Karpas-422 (cell line): ENCODE data around the gene TMEM37. TPM values are rescaled to one million over a fixed set of nuclear protein-coding genes. Genes with fewer than 3 reads are reported as not detected.

Experiments
- DNase-seq: peaks from one replicate; pipeline ENCODE4 v3.0.0-alpha.2; 2015
- H2AFZ ChIP-seq: fragments of 200-600 bp; sonication (generic); 2 replicates; pipeline ENCODE4 v1.6.1; 2014; ENCODE audit warnings: antibody characterized with exemption, low read length, mixed read lengths
- H3K27ac ChIP-seq: fragments of 200-600 bp; sonication (generic); 2 replicates; pipeline ENCODE4 v1.5.1; 2014; ENCODE audit warnings: mild to moderate bottlenecking, low read length, moderate library complexity
- H3K27me3 ChIP-seq: fragments of 200-600 bp; sonication (generic); 2 replicates; pipeline ENCODE4 v1.6.1; 2014; ENCODE audit warnings: low read length, mixed read lengths
- H3K36me3 ChIP-seq: fragments of 200-600 bp; sonication (generic); 2 replicates; pipeline ENCODE4 v1.6.1; 2014; ENCODE audit warnings: low read length, mixed read lengths; ENCODE audit not compliant: insufficient read depth
- H3K4me1 ChIP-seq: fragments of 200-600 bp; sonication (generic); 2 replicates; pipeline ENCODE4 v1.6.1; 2014; ENCODE audit warnings: mild to moderate bottlenecking, low read length, mixed read lengths
- H3K4me2 ChIP-seq: fragments of 200-600 bp; sonication (generic); 2 replicates; pipeline ENCODE4 v1.6.1; 2014; ENCODE audit warnings: low read length, low read depth, mild to moderate bottlenecking; ENCODE audit not compliant: poor library complexity, severe bottlenecking
- H3K4me3 ChIP-seq: fragments of 200-600 bp; sonication (generic); 2 replicates; pipeline ENCODE4 v1.5.1; 2014; ENCODE audit warnings: mild to moderate bottlenecking, antibody characterized with exemption, low read length, mixed read lengths
- H3K79me2 ChIP-seq: fragments of 200-600 bp; sonication (generic); 2 replicates; pipeline ENCODE4 v1.6.1; 2014; ENCODE audit warnings: mild to moderate bottlenecking, low read length, mixed read lengths
- H3K9ac ChIP-seq: fragments of 200-600 bp; sonication (generic); 2 replicates; pipeline ENCODE4 v1.6.0; 2014; ENCODE audit warnings: low read length
- H3K9me2 ChIP-seq: fragments of 200-600 bp; sonication (generic), shearing (Covaris generic); replicated peaks from 2 replicates; pipeline ENCODE4 v1.6.0; 2014; ENCODE audit warnings: mild to moderate bottlenecking, low read length, moderate library complexity; ENCODE audit not compliant: insufficient read depth
- H3K9me3 ChIP-seq: fragments of 300-700, 200-600 bp; sonication (generic); 2 replicates; pipeline ENCODE4 v1.6.1; 2014; ENCODE audit warnings: low read length, mixed read lengths
- H4K20me1 ChIP-seq: fragments of 200-600 bp; sonication (generic); 2 replicates; pipeline ENCODE4 v1.6.1; 2014; ENCODE audit warnings: mild to moderate bottlenecking, antibody characterized with exemption, low read length, low read depth; ENCODE audit not compliant: insufficient read depth
- total RNA-seq: library from RNA; depleted of rRNA; stranded (reverse); fragments of >200 nt; shearing (Covaris generic); gene quantifications from 2 replicates; pipeline ENCODE4 v1.2.3, GENCODE V29; 2014; ENCODE audit warnings: low replicate concordance

Gene TMEM37
- total RNA-seq, 1 experiment from 2014 or later = not detected

DNA sequence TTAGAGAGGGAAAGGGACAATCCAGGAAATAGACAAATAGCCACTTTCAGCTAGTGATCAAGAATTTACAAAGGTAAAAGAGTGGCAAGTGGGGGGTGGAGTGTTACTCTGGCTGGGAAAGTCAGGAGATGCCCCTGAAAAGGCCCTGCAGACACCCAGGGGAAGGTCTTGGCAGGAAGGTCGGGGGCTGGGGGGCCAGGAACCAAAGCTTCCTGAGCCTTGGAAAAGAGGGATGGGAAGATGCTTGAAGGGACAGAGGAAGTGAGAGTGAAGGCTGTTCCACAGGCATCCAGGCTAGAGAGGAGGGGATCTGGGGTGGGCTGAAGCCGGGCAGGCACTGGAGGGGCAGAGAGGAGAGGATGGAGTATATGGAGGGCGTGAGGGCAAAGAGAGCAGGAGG lies 3.9 kb upstream of the TMEM37 start:
- DNase-seq = no peak
- Histone ChIP-seq H3K9ac (no peak overlapping the region), H2AFZ (no peak overlapping the region), H3K9me2 (no peaks in the 10 kb centered on the region), H3K4me1 (peaks cover 34% of the 10 kb centered on the region), H3K27me3 (no peaks in the 10 kb centered on the region; the same call in 1 of the 2 replicates), H3K36me3 (no peaks in the 10 kb centered on the region), H3K79me2 (no peaks in the 10 kb centered on the region), H3K4me3 (no peak overlapping the region), H3K9me3 (no peaks in the 10 kb centered on the region), H3K4me2 (no peak overlapping the region), H4K20me1 (peaks cover 20% of the 10 kb centered on the region), H3K27ac (no peak overlapping the region)

DNA sequence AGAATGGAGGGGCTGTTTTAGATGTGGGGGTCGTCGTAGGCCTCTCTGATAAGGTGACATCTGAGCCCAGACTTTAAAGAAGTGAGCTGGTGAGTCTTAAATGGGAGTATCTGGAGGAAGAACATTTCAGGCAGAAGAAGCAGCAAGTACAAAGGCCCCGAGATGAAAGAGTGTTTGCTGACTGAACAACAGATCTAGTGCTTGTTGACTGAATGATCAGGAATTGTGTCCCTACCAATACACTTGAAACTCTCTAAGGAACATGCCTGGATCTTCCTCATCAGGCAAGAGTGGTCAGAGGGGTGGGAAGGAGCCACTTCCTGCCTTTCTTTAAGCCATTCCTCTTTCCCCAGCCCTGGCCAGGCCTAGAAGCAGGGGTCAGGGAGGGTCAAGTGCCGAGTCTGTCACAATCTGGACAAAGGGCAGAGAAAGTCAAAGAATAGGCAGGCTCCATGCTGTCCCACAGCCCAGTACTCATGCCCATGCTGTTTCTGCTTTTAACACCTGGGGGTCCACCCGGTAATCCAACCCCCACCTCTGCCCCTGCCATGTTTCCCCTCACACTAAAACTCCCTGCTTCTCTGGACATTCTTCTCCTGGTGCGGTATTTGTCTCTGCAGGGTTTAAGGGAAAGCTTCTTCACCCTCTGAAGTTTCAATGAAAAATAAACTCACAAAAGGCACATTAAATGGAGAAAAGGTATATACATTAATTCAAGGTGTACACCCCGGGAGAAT lies 3.0 kb upstream of the TMEM37 start:
- no peaks in the 10 kb centered on the region for H3K79me2 ChIP-seq
- no peaks in the 10 kb centered on the region; the same call in 1 of the 2 replicates for H3K27me3 ChIP-seq
- H3K4me1 ChIP-seq = peaks cover 34% of the 10 kb centered on the region
- H3K9ac ChIP-seq = no peak overlapping the region
- H3K4me3 ChIP-seq = no peak overlapping the region
- no peak overlapping the region for H2AFZ ChIP-seq
- H3K27ac ChIP-seq = no peak overlapping the region
- no peak overlapping the region for H3K4me2 ChIP-seq
- peaks cover 29% of the 10 kb centered on the region for H4K20me1 ChIP-seq
- no peaks in the 10 kb centered on the region for H3K9me2 ChIP-seq
- no peak for DNase-seq
- no peaks in the 10 kb centered on the region for H3K9me3 ChIP-seq
- no peaks in the 10 kb centered on the region for H3K36me3 ChIP-seq

DNA sequence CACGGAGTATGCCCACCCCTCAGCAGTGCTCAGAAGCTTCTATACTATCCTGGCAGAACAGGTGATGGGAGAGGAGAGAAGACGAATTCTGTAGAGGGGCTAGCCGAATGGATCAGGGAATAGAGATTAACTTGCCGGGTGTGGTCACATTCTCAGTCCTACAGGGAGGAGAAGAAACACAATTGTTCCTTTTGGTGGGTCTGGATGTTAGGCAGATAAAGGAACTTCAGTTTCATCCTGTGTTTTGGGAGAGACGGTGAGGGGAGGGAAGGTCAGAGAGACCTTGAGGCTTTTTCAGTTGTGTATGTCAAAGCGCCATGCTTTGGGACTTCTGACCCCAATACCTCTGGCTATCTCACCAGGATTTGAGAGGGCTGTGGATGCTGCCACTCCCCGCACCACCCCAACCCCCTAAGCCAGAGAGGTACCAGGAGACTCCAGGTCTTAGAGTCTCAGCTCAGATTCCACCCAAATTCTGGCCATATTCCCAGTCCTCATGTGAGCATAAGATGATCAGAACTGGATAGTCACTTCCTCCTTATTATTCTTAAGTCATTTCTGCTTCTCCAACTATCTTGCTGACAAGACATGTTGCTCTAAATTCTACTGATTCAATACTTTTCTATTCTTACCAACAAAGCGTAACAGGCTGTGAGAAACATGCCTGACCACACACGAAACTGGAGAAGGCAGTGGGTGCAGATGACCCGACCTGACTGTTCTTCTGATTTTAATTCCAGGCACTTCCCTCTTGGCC lies 2.3 kb upstream of the TMEM37 start:
- H3K4me2 ChIP-seq = no peak overlapping the region
- H3K9me3 ChIP-seq = no peaks in the 10 kb centered on the region
- no peak for DNase-seq
- no peak overlapping the region for H2AFZ ChIP-seq
- peaks cover 40% of the 10 kb centered on the region for H3K4me1 ChIP-seq
- H3K4me3 ChIP-seq = no peak overlapping the region
- H4K20me1 ChIP-seq = peaks cover 31% of the 10 kb centered on the region
- no peaks in the 10 kb centered on the region for H3K36me3 ChIP-seq
- H3K9me2 ChIP-seq = no peaks in the 10 kb centered on the region
- no peak overlapping the region for H3K27ac ChIP-seq
- H3K9ac ChIP-seq = no peak overlapping the region
- no peaks in the 10 kb centered on the region for H3K79me2 ChIP-seq
- no peaks in the 10 kb centered on the region; the same call in 1 of the 2 replicates for H3K27me3 ChIP-seq

DNA sequence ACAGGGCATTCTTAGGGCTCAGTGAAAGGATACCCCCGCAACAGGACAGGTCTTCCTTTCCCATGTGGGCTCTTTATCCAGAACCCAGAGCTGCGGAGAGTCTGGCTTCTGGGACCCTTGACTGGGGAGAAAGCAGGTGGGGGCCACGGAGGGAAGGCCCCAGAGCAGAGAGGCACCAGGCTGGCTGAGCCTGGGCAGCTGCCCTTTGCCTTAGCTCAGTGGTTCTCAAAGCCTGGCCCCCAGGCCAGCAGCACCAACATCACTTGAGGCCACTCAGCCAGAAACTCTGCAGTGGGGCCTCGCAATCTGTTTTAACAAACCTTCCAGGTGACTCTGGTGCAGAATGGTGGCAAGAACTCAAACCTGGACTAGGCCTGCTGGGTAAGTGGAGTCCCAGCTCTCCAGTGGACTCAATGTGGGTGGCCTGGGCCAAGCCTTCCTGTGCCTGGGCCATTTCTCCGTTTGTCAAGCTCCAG lies 1.6 kb upstream of the TMEM37 start:
- no peak overlapping the region for H3K27ac ChIP-seq
- peaks cover 42% of the 10 kb centered on the region for H3K4me1 ChIP-seq
- DNase-seq = no peak
- no peaks in the 10 kb centered on the region for H3K36me3 ChIP-seq
- H3K9me2 ChIP-seq = no peaks in the 10 kb centered on the region
- H3K4me2 ChIP-seq = peak overlapping the region; percentile 89
- H2AFZ ChIP-seq = no peak overlapping the region
- H3K79me2 ChIP-seq = no peaks in the 10 kb centered on the region
- H3K9ac ChIP-seq = no peak overlapping the region
- H3K27me3 ChIP-seq = no peaks in the 10 kb centered on the region; the same call in 1 of the 2 replicates
- peaks cover 33% of the 10 kb centered on the region for H4K20me1 ChIP-seq
- H3K9me3 ChIP-seq = no peaks in the 10 kb centered on the region
- H3K4me3 ChIP-seq = no peak overlapping the region

DNA sequence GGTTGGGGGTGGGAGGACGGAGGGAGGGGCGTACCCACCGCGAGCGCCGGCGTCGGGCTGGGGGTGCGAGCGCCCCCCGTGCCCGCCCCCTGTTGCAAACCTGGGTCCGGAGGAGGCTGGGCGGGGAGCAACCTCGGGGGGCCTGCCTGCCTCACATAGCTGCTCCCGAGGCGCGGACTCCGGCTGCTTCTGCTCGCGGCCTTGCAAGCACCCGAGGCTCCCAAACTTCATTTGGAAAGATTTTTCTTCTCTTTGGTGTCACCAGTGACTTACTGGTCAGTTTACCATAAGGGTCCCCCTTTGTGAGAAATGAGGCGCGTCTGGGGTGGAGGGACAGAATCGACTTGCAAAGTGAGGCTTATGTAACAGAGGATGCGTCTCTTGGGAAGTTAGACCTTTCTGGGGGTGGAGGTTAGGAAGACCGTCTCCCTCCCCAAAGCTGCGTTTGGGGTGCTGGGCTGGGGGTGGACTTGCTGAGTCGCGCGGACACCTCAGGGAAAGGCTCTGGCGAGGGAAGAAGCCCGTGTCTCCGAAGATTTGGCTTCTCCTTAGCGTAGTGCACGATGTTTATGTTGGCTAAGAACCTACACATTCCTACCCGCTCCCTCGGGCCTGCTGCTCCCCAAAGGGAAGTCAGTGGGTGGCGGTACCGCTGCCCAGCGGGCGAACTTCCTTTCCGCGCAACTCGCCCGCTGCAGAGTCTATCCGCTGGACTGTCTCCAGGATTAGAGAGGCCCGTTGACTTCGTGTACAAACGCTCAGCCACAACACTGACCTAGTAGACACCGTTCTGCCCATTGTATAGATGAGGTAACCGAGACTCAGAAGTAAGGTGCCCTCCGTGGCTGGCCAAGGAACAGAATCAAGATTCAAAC lies 559 bp downstream of the TMEM37 start:
- peak overlapping the region; percentile 89 for H3K4me2 ChIP-seq
- H3K9me3 ChIP-seq = no peaks in the 10 kb centered on the region
- H3K4me3 ChIP-seq = peak overlapping the region; percentile 61
- H2AFZ ChIP-seq = peak overlapping the region; percentile 27; the same call in 1 of the 2 replicates
- peak overlapping the region; percentile 59 for H3K9ac ChIP-seq
- H3K36me3 ChIP-seq = no peaks in the 10 kb centered on the region
- no peak overlapping the region for H3K27ac ChIP-seq
- H3K27me3 ChIP-seq = no peaks in the 10 kb centered on the region; the same call in 1 of the 2 replicates
- peaks cover 54% of the 10 kb centered on the region for H3K4me1 ChIP-seq
- H3K9me2 ChIP-seq = no peaks in the 10 kb centered on the region
- no peaks in the 10 kb centered on the region for H3K79me2 ChIP-seq
- H4K20me1 ChIP-seq = peaks cover 40% of the 10 kb centered on the region
- DNase-seq = no peak

DNA sequence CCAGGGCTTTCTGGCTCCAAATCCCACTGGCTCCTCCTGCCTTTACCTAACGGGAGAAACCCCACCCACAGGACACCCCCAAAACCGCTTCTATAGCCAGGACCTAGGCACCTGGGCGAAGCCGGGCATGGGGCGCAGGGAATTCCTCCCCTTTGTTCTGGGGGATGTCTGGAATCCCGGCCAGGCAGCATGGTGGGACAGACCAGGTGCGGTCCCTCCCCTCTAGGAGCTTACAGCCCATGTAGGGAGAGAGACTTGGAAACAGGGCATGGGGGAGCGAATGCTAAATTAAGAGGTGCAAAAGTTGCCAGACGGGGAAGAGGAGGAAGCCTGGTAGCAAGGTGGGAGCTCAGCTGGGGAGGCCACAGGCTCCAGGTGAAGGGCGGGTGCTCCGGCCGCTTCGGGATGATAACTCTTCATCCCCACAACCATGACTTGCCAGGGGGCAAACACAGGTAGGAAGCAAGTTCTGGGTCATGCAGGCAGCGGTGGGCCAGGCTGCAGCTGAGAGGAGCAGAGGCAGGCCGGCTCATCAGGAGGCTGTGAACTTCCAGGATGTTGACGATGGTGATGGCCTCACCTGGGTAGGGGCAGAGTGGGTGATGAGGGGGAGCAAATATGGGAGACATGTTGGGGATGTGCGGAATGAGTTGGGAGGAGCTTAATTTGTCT lies 1.3 kb downstream of the TMEM37 start:
- Histone ChIP-seq H2AFZ (no peak overlapping the region), H3K4me2 (no peak overlapping the region), H3K36me3 (no peaks in the 10 kb centered on the region), H3K9me2 (no peaks in the 10 kb centered on the region), H3K27ac (no peak overlapping the region), H3K9ac (no peak overlapping the region), H3K9me3 (no peaks in the 10 kb centered on the region), H4K20me1 (peaks cover 40% of the 10 kb centered on the region), H3K27me3 (no peaks in the 10 kb centered on the region; the same call in 1 of the 2 replicates), H3K4me3 (no peak overlapping the region), H3K79me2 (no peaks in the 10 kb centered on the region), H3K4me1 (peaks cover 54% of the 10 kb centered on the region)
- no peak for DNase-seq

DNA sequence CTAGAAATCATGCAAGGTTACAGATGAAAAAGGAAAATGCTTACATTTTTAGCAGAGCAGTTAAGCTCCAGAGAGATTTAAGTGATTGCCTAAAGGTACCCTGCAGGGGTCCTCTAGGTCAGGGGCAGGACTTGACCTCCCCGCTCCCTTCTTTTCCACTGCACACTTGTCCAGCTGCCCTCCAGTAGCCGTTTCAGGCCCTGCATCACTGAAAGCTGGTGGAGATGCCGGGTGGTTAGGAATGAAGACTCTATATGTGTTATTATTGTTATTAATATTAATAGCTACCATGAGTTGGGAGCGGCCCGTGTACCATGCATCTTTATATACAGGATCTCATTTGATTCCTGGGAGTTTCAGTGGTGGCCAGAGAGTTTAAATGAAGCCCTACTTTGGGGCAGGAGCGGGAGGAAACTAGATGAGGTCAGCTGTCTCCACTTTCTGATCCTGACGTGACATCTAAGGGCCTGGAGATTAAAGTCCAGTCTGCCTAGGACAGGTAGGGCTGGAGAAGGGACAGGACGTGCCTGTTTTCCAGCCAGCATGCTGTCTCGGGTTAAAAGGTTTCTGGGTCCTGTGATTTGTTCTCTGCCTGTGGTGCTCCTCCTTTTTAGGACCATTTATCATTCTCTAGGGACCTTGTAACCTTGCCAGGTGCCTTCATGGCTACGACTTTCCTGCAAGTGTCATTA lies 2.1 kb downstream of the TMEM37 start:
- Histone ChIP-seq H4K20me1 (peaks cover 40% of the 10 kb centered on the region), H3K4me3 (no peak overlapping the region), H3K9ac (no peak overlapping the region), H3K4me2 (no peak overlapping the region), H3K4me1 (peaks cover 54% of the 10 kb centered on the region), H3K27me3 (no peaks in the 10 kb centered on the region; the same call in 1 of the 2 replicates), H3K9me3 (no peaks in the 10 kb centered on the region), H3K9me2 (no peaks in the 10 kb centered on the region), H2AFZ (no peak overlapping the region), H3K27ac (no peak overlapping the region), H3K79me2 (no peaks in the 10 kb centered on the region), H3K36me3 (no peaks in the 10 kb centered on the region)
- no peak for DNase-seq
